Activated CD8-positive, alpha-beta memory T cell treated with anti-CD3 and anti-CD28 coated beads, Interleukin-2, amount 50 U/mL, for 1 hour (primary cell): ENCODE data around the gene SORCS2.

Experiments
- DNase-seq: peaks from one replicate; pipeline ENCODE4 v3.0.0-alpha.2; 2020; ENCODE audit errors: extremely low read depth

Gene SORCS2

GRCh38 chr4:7244331-7244665, 52.0 kb downstream of the SORCS2 start:
- DNase-seq = no peak

GRCh38 chr4:7244751-7245320, 52.5 kb downstream of the SORCS2 start:
- no peak for DNase-seq

DNA sequence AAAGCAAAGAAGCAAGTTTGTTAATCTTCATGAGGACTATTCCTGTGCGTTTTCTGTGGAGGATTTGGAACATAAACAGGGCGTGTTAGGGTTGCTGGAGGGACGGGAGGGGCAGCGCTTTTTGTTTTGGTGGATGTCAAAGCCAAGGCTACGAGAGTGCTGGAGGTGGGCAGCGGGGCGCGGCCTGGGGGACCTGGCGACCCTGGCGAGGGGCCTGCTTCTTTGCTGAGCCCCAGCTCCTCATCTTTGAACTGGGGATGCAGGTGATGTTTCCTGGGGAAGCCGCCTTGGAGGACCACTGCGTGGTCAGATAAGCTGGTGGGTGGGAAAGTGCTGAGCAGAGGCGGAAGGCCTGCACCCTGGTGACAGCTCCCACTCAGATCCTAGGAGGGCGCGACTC, 55.2 kb downstream of the SORCS2 start:
- DNase-seq = no peak

DNA sequence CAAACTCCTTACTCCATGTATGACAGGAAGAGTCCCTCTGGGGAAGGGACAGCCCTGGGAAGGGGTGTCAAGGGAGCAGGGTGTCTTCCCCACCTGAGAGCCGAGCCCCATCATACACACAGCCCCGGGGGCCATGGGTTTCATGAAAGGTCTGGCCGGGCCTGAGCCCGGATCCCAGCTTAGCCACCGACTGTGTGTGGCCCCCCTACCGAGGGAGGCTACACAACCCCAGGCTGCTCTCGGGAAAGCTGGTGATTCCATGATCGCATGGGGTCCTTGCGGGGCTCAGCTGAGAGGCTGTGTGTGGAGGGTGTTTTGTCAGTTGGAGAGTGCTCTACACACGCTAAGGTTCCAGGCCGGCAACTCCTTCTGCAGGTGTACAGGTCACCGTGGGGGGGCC, 55.6 kb downstream of the SORCS2 start:
- no peak for DNase-seq

DNA sequence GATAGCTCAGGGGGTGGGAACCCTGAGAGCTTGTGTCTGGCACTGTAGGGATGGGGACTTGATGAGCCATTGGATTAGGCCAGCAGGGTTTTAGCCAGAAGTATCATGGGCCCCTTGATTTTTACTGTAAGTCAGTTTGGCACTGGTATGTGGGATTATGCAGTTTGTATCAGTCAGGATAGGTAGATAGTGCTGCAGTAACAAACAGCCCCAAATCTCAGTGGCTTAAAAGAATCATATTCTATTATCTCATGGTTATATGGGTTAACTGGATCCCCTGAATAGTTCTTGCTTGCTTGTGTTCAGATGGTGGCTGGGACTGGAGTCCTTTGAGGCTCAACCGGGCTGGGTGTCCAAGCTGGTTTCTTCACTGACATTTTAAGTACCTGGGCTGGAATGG, 56.5 kb downstream of the SORCS2 start:
- DNase-seq = no peak

GRCh38 chr4:7251321-7251720, 59.0 kb downstream of the SORCS2 start:
- no peak for DNase-seq

GRCh38 chr4:7252051-7252450, 59.7 kb downstream of the SORCS2 start:
- no peak for DNase-seq

- no peak for DNase-seq
These were observed 60.4 kb downstream of the SORCS2 start for GRCh38 chr4:7252510-7253340.

DNA sequence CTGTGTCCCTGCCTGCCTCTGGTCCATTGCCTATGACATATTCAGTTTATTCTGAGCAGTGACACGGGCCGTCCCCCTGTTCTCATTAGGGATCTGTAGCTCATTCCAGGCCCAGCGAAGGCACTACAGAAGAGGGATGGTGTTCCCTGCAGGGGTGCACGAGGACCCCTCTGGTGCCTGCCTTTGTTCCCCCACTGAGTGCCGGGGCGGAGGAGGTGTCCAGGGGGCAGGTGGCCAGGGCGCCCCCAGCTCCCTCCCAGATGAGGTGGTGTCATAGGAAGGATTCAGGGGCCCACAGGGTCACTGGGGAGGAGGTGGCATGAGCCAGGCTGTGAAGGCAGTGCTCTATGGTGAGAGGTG, 61.0 kb downstream of the SORCS2 start:
- DNase-seq = no peak

- no peak for DNase-seq
These were observed 61.5 kb downstream of the SORCS2 start for GRCh38 chr4:7253837-7254236.

DNA sequence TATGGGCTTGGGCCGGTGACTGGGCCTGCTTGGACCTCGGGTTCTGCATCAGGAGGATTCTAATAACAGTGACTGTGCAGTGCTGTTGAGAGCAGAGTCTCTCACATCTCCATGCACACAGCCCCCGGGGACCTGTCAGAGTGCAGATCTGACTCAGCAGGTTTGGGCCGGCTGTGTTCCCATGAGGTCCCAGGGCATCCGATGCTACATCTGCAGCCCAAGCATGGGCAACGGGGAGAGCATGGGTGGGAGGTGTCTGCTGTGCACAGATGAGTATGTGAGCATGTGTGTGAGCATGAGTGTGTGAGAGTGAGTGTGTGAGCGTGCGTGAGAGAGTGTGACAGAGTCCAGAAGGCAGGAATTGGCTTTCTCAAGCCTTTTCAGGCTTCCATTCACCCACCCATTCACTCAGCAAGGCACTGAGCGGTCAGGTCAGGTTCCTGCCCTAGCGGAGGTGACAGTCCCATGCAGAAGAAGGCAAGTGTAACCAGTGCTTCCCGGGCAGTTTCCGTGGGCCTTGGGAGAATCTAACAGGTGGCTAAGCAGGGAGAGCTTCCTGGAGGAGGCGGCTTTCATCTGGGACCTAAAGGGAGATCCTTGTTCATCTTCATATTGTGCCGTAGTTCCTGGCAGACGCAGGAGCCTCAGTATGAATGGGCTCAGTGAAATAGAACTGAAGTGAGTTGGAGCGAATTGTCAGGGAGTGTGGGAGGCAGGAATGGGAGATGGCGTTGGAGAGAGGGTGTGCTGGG, 62.6 kb downstream of the SORCS2 start:
- DNase-seq = no peak

DNA sequence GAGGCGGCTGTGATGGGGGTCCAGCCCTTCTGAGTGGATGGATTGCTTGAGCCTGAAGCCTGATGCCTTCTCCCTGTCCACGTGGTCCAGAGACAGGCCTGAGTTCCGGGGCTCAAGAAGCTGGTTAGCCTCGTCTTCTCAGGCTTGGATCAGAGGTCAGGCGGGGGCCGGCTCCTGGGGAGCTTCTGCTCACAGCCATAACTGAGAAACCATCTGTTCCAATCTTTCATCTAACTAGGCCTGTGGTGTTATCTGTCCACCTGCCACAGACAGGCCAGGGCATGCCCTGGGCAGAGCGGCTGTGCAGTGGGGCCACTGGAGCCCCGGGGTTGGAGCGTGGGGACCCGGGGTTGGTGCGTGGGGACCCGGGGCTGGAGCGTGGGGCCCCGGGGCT, 63.1 kb downstream of the SORCS2 start:
- no peak for DNase-seq

DNA sequence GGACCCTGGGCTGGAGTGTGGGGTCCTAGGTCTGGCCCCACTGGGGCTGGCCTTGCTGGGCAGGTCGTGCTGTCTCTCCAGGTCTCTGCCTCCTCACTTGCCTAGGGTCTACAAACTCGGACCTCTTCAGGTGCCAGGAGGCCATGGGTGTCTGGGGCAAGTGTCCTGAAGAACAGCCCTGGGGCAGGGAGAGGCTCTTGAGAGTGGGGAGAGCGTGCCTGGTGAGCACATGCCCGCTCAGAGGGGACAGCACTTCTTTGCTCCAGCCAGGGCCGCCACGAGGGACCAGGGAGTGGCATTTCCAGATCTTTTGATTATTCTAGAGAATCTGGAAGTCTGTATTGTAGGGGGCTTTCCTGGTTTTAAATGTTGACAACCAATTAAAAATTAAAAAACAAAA, 63.7 kb downstream of the SORCS2 start:
- DNase-seq = no peak

GRCh38 chr4:7256984-7257810, 64.9 kb downstream of the SORCS2 start:
- DNase-seq = no peak

GRCh38 chr4:7259039-7259438, 66.7 kb downstream of the SORCS2 start:
- no peak for DNase-seq

- DNase-seq = no peak
These were observed 68.2 kb downstream of the SORCS2 start for GRCh38 chr4:7260569-7260968.

DNA sequence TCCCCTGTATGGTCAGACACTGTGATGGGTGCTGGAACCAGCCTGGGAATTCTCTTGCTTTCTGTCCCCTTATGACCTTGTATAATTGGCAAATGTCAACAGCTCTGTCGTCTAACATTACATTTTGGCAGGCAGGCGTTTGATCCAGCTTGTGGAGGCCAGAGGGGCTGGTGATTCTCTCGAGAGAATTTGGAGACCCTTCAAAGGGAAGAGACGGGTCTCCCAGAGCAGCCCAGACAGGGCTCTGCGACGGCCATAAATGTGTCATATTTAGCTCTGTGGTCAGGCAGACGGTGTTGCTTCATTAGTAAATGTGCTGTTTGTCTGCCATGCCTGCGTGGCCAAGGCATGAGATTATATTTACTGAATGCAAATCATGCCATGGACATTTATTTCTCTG, 68.7 kb downstream of the SORCS2 start:
- DNase-seq = no peak

GRCh38 chr4:7261536-7261935, 69.2 kb downstream of the SORCS2 start:
- DNase-seq = no peak

GRCh38 chr4:7262134-7262533, 69.8 kb downstream of the SORCS2 start:
- no peak for DNase-seq

DNA sequence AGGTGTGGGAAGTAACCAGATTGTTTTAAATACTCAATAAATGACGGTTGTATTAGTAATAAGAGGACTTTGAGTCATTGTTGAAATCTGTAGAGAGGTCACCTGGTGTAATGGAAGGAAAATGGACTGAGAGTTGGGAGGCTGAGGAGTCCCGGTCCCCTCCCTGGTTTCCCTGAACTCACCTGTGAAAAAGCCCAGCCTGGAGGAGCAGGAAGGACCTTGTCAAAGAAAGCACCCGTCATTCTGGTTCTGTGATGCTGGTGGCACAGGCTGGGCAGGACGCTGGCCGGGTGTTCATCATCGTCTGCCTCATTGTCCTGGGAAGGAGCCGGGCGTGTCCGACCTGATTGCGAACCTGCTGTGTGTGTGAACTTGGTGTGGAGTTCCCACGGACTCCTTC, 70.8 kb downstream of the SORCS2 start:
- DNase-seq = no peak

DNA sequence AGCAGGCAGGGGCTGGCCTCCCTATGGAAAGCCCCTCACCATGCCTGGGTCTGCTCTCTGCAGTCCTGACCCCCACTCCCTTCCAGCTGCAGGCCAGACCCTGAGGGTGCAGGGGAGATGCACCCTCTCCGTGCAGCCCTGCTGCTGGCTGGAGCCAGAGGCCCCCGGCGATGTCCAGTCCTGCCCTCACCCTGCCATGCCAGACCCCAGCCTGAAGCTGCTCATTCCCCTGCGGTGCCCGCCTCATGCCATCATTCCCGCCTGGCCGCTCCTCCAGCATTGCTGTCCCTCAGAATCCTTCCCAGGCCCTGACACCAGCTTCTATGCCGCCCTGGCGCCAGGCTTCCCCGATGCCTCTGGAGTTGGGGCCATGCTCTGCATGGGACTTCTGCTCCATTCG, 72.4 kb downstream of the SORCS2 start:
- no peak for DNase-seq

GRCh38 chr4:7266525-7267292, 74.4 kb downstream of the SORCS2 start:
- DNase-seq = no peak
